H9 (cell line): ENCODE measurements around the gene TRIM50. TPM values are rescaled to one million over a fixed set of nuclear protein-coding genes. Genes with fewer than 3 reads are reported as not detected.

ENCODE experiments used
- DNase-seq: peaks from one replicate; pipeline ENCODE4 v3.0.0-alpha.2; 2017
- H2AFZ ChIP-seq: one replicate; pipeline ENCODE4 v1.6.1; 2013; ENCODE audit warnings: mild to moderate bottlenecking, low read length, control low read depth, moderate library complexity
- H2AK5ac ChIP-seq: 2 replicates; pipeline ENCODE4 v1.6.1; 2013; ENCODE audit warnings: low read length, control low read depth, mixed read lengths; ENCODE audit not compliant: insufficient read length
- H2BK120ac ChIP-seq: one replicate; pipeline ENCODE4 v1.6.1; 2013; ENCODE audit warnings: low read depth, mild to moderate bottlenecking, low read length, control low read depth, inconsistent platforms; ENCODE audit not compliant: poor library complexity, severe bottlenecking
- H2BK12ac ChIP-seq: 2 replicates; pipeline ENCODE4 v1.6.1; 2013; ENCODE audit warnings: low read length, control low read depth, mixed read lengths, low read depth; ENCODE audit not compliant: insufficient read length
- H2BK15ac ChIP-seq: 2 replicates; pipeline ENCODE4 v1.6.1; 2013; ENCODE audit warnings: low read depth, low read length, control low read depth
- H2BK20ac ChIP-seq: one replicate; pipeline ENCODE4 v1.6.1; 2013; ENCODE audit warnings: low read depth, mild to moderate bottlenecking, low read length, control low read depth, inconsistent platforms; ENCODE audit not compliant: poor library complexity, severe bottlenecking
- H2BK5ac ChIP-seq: 2 replicates; pipeline ENCODE4 v1.6.1; 2013; ENCODE audit warnings: low read length, control low read depth, mixed read lengths; ENCODE audit not compliant: insufficient read length
- H3K14ac ChIP-seq: 2 replicates; pipeline ENCODE4 v1.6.1; 2013; ENCODE audit warnings: low read length, control low read depth; ENCODE audit not compliant: insufficient read depth
- H3K18ac ChIP-seq: 2 replicates; pipeline ENCODE4 v1.6.1; 2013; ENCODE audit warnings: low read depth, mild to moderate bottlenecking, mixed read lengths, low read length, control low read depth; ENCODE audit not compliant: insufficient read length
- H3K23ac ChIP-seq: 2 replicates; pipeline ENCODE4 v1.6.1; 2013; ENCODE audit warnings: low read length, control low read depth, mixed read lengths, low read depth; ENCODE audit not compliant: insufficient read length
- H3K23me2 ChIP-seq: 2 replicates; pipeline ENCODE4 v1.6.1; 2013; ENCODE audit warnings: low read depth, mild to moderate bottlenecking, mixed read lengths, low read length, control low read depth; ENCODE audit not compliant: insufficient read length, poor library complexity, severe bottlenecking
- H3K27ac ChIP-seq: 2 replicates; pipeline ENCODE4 v1.5.1; 2013; ENCODE audit warnings: low read length, control low read depth, mixed read lengths, low read depth; ENCODE audit not compliant: insufficient read length
- H3K27me3 ChIP-seq: 2 replicates; pipeline ENCODE4 v1.6.1; 2013; ENCODE audit warnings: low read length, control low read depth, inconsistent platforms; ENCODE audit not compliant: insufficient read depth
- H3K4ac ChIP-seq: 2 replicates; pipeline ENCODE4 v1.6.1; 2013; ENCODE audit warnings: low read depth, mild to moderate bottlenecking, control low read depth, inconsistent platforms, low read length, moderate library complexity
- H3K4me1 ChIP-seq: 2 replicates; pipeline ENCODE4 v1.6.1; 2013; ENCODE audit warnings: low read length, control low read depth, inconsistent platforms; ENCODE audit not compliant: insufficient read depth
- H3K4me2 ChIP-seq: 2 replicates; pipeline ENCODE4 v1.6.1; 2013; ENCODE audit warnings: low read length, control low read depth, mixed read lengths; ENCODE audit not compliant: insufficient read length, insufficient read depth
- H3K56ac ChIP-seq: 2 replicates; pipeline ENCODE4 v1.6.1; 2013; ENCODE audit warnings: low read depth, mild to moderate bottlenecking, mixed read lengths, low read length, control low read depth; ENCODE audit not compliant: insufficient read length
- H3K79me1 ChIP-seq: 2 replicates; pipeline ENCODE4 v1.6.1; 2013; ENCODE audit warnings: low read depth, mild to moderate bottlenecking, moderate library complexity, low read length, control low read depth, inconsistent platforms; ENCODE audit not compliant: insufficient read depth, poor library complexity, severe bottlenecking
- H3K79me2 ChIP-seq: 2 replicates; pipeline ENCODE4 v1.6.1; 2013; ENCODE audit warnings: low read length, control low read depth, inconsistent platforms; ENCODE audit not compliant: insufficient read depth
- H3K9ac ChIP-seq: 2 replicates; pipeline ENCODE4 v1.6.1; 2013; ENCODE audit warnings: low read length, control low read depth, mixed read lengths; ENCODE audit not compliant: insufficient read length; ENCODE audit errors: extremely low read depth
- H3K9me3 ChIP-seq: one replicate; pipeline ENCODE4 v1.6.1; 2013; ENCODE audit warnings: low read depth, low read length, inconsistent platforms; ENCODE audit not compliant: control insufficient read depth
- H3T11ph ChIP-seq: one replicate; pipeline ENCODE4 v1.6.1; 2013; ENCODE audit warnings: mild to moderate bottlenecking, low read length, control low read depth, inconsistent platforms
- H4K20me1 ChIP-seq: one replicate; pipeline ENCODE4 v1.6.1; 2013; ENCODE audit not compliant: control insufficient read depth, insufficient read length, insufficient read depth
- H4K5ac ChIP-seq: 2 replicates; pipeline ENCODE4 v1.6.1; 2013; ENCODE audit warnings: low read depth, mild to moderate bottlenecking, mixed read lengths, low read length, control low read depth; ENCODE audit not compliant: insufficient read length
- H4K8ac ChIP-seq: replicated peaks from 2 replicates; pipeline ENCODE4 v1.6.1; 2013; ENCODE audit warnings: low read length, control low read depth, mixed read lengths, low read depth; ENCODE audit not compliant: insufficient read length
- H4K91ac ChIP-seq: 2 replicates; pipeline ENCODE4 v1.6.1; 2013; ENCODE audit warnings: low read depth, mild to moderate bottlenecking, moderate library complexity, mixed read lengths, low read length, control low read depth; ENCODE audit not compliant: insufficient read length
- H3K27ac Mint-ChIP-seq, 3 experiments: 2 replicates in 2 of 3; 3 replicates in 1 of 3; pipeline ENCODE4 v1.8.0; 2020 to 2021; ENCODE audit warnings: mixed read lengths in 3 of 3, mild to moderate bottlenecking in 1 of 3, moderate library complexity in 1 of 3
- H3K27me3 Mint-ChIP-seq: 2 replicates; pipeline ENCODE4 v1.8.0; 2021; ENCODE audit warnings: low read depth, mild to moderate bottlenecking, moderate library complexity, mixed read lengths
- H3K36me3 Mint-ChIP-seq, 3 experiments: 2 replicates in 2 of 3; 3 replicates in 1 of 3; pipeline ENCODE4 v1.8.0; 2020 to 2021; ENCODE audit warnings: low read depth in 3 of 3, mixed read lengths in 3 of 3; ENCODE audit not compliant: insufficient read depth in 1 of 3
- H3K4me1 Mint-ChIP-seq, 2 experiments: 2 replicates each; pipeline ENCODE4 v1.8.0; 2020; ENCODE audit warnings: mixed read lengths in 2 of 2
- H3K4me3 Mint-ChIP-seq, 2 experiments: 2 replicates in 1 of 2; 3 replicates in 1 of 2; pipeline ENCODE4 v1.8.0; 2020 to 2021; ENCODE audit warnings: mild to moderate bottlenecking in 2 of 2, mixed read lengths in 2 of 2, moderate library complexity in 1 of 2
- H3K9me3 Mint-ChIP-seq, 2 experiments: 2 replicates in 1 of 2; 3 replicates in 1 of 2; pipeline ENCODE4 v1.8.0; 2020; ENCODE audit warnings: mild to moderate bottlenecking in 2 of 2, mixed read lengths in 2 of 2, moderate library complexity in 1 of 2
- WGBS: extraction: QIAGEN DNeasy Blood & Tissue Kit; methylation state at CpG from one replicate; pipeline ENCODE4 v1.1.7; 2013; ENCODE audit warnings: missing lambda C conversion rate, low lambda C conversion rate, mixed read lengths; ENCODE audit not compliant: insufficient read length; ENCODE audit errors: extremely low coverage; 5-methylcytosine and 5-hydroxymethylcytosine counted together
- total RNA-seq: library from RNA; stranded (reverse); gene quantifications from 2 replicates; pipeline ENCODE4 v1.2.1, GENCODE V29; 2021
- TF ChIP-seq, protein P1 (sequence below): fragments of 200-600 bp; sonication (generic); conservative IDR thresholded peaks from 3 replicates; pipeline ENCODE4 v1.8.0; 2021; ENCODE audit warnings: antibody characterized with exemption, mild to moderate bottlenecking

TRIM50 gene
- total RNA-seq, 1 experiment from 2014 or later, result not detected

GRCh38 chr7:73349763-73350162, 21.9 kb upstream of the TRIM50 start:
- no peak overlapping the region for H3K27ac ChIP-seq
- H2BK5ac ChIP-seq, result no peak overlapping the region
- peaks cover 10% of the 10 kb centered on the region; the same call in 1 of the 2 replicates for H3K4me1 ChIP-seq

More at GRCh38 chr7:73349763-73350162, 21.9 kb upstream of the TRIM50 start:
- Histone ChIP-seq H4K5ac (no peak overlapping the region), H3K79me2 (no peaks in the 10 kb centered on the region), H2BK12ac (no peak overlapping the region), H4K91ac (no peak overlapping the region), H3K23me2 (no peaks in the 10 kb centered on the region), H3K56ac (no peak overlapping the region), H3K4me2 (no peak overlapping the region), H3K14ac (no peak overlapping the region), H3K27me3 (no peaks in the 10 kb centered on the region), H2AK5ac (no peak overlapping the region), H3K18ac (no peak overlapping the region), H3K4ac (no peak overlapping the region), H3K23ac (no peak overlapping the region), H3K9me3 (no peaks in the 10 kb centered on the region), H2BK20ac (no peak overlapping the region), H4K20me1 (no peaks in the 10 kb centered on the region), H2BK120ac (no peak overlapping the region), H2BK15ac (no peak overlapping the region), H3K9ac (no peak overlapping the region), H3T11ph (no peak overlapping the region), H3K79me1 (no peaks in the 10 kb centered on the region), H4K8ac (no peak overlapping the region), H2AFZ (no peak overlapping the region)
- DNase-seq, result no peak
- WGBS, result no CpG with 5 or more reads among the region's 6 CpGs
- Mint-ChIP-seq H3K4me3 (no peak overlapping the region), H3K27me3 (peaks cover 2% of the 10 kb centered on the region; the same call in 1 of the 2 replicates), H3K4me1 (peaks cover 18 to 30% of the 10 kb centered on the region in 2 experiments), H3K9me3 (peaks cover 8 to 11% of the 10 kb centered on the region in 2 experiments; a peak in 4 of 5 replicates), H3K27ac (no peak overlapping the region), H3K36me3 (peaks cover 0 to 7% (median 2%) of the 10 kb centered on the region in 3 experiments; a peak in 5 of 7 replicates)
- TF ChIP-seq, protein P1, sequence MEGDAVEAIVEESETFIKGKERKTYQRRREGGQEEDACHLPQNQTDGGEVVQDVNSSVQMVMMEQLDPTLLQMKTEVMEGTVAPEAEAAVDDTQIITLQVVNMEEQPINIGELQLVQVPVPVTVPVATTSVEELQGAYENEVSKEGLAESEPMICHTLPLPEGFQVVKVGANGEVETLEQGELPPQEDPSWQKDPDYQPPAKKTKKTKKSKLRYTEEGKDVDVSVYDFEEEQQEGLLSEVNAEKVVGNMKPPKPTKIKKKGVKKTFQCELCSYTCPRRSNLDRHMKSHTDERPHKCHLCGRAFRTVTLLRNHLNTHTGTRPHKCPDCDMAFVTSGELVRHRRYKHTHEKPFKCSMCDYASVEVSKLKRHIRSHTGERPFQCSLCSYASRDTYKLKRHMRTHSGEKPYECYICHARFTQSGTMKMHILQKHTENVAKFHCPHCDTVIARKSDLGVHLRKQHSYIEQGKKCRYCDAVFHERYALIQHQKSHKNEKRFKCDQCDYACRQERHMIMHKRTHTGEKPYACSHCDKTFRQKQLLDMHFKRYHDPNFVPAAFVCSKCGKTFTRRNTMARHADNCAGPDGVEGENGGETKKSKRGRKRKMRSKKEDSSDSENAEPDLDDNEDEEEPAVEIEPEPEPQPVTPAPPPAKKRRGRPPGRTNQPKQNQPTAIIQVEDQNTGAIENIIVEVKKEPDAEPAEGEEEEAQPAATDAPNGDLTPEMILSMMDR, result no peak
